GM19023 (cell line): ENCODE results near the gene TMEM123.

Experiments
- ATAC-seq: cut with Tn5 transposase; IDR thresholded peaks from one replicate; pipeline ENCODE4 v1.9.1; 2021; ENCODE audit warnings: mild to moderate bottlenecking, moderate library complexity; ENCODE audit not compliant: unreplicated experiment

The TMEM123 gene

GRCh38 chr11:102427068-102427467 lies 25.5 kb downstream of the TMEM123 start:
- ATAC-seq, result no peak

- ATAC-seq, result no peak
Measured at GRCh38 chr11:102426570-102426969, 26.0 kb downstream of the TMEM123 start.

- ATAC-seq, result no peak
Measured at GRCh38 chr11:102426000-102426399, 26.6 kb downstream of the TMEM123 start.

GRCh38 chr11:102423936-102424335 lies 28.6 kb downstream of the TMEM123 start:
- no peak for ATAC-seq

- no peak for ATAC-seq
Measured at GRCh38 chr11:102422817-102423712, 29.5 kb downstream of the TMEM123 start.

GRCh38 chr11:102421261-102421660 lies 31.3 kb downstream of the TMEM123 start:
- no peak for ATAC-seq

- peak; percentile 84 for ATAC-seq
Measured at GRCh38 chr11:102420547-102420946, 32.0 kb downstream of the TMEM123 start.

GRCh38 chr11:102419181-102419580 lies 33.4 kb downstream of the TMEM123 start:
- no peak for ATAC-seq

GRCh38 chr11:102416976-102417375 lies 35.6 kb downstream of the TMEM123 start:
- ATAC-seq, result no peak

- no peak for ATAC-seq
Measured at GRCh38 chr11:102415304-102415916, 37.2 kb downstream of the TMEM123 start.

- no peak for ATAC-seq
Measured at GRCh38 chr11:102414559-102414958, 38.0 kb downstream of the TMEM123 start.

GRCh38 chr11:102413497-102413896 lies 39.1 kb downstream of the TMEM123 start:
- no peak for ATAC-seq

GRCh38 chr11:102411142-102411541 lies 41.4 kb downstream of the TMEM123 start:
- ATAC-seq, result no peak

- no peak for ATAC-seq
Measured at GRCh38 chr11:102410382-102410784, 42.2 kb downstream of the TMEM123 start.

- ATAC-seq, result no peak
Measured at GRCh38 chr11:102408339-102408738, 44.2 kb downstream of the TMEM123 start.

- no peak for ATAC-seq
Measured at GRCh38 chr11:102407901-102408300, 44.7 kb downstream of the TMEM123 start.

GRCh38 chr11:102406099-102406498 lies 46.5 kb downstream of the TMEM123 start:
- ATAC-seq, result no peak

- ATAC-seq, result no peak
Measured at GRCh38 chr11:102405501-102405900, 47.1 kb downstream of the TMEM123 start.

GRCh38 chr11:102402548-102402947 lies 50.0 kb downstream of the TMEM123 start:
- no peak for ATAC-seq

GRCh38 chr11:102401905-102402304 lies 50.7 kb downstream of the TMEM123 start:
- ATAC-seq, result no peak

- ATAC-seq, result no peak
Measured at GRCh38 chr11:102400603-102401002, 52.0 kb downstream of the TMEM123 start.

GRCh38 chr11:102399189-102399588 lies 53.4 kb downstream of the TMEM123 start:
- ATAC-seq, result no peak
